ENCODE results near the gene NR1H4.
A peak's percentile ranks its signal among the peaks of the same experiment; 100 is the strongest.
"Not testable (repeated sequence)": the region's sequence is repeated elsewhere in the genome, so short reads cannot be mapped to it uniquely, and the experiment has no call there.

NR1H4 gene

GRCh38 chr12:100520048-100520769 lies 46.5 kb downstream of the NR1H4 start:
- DNase-seq, result no peak

GRCh38 chr12:100521958-100522357 lies 48.3 kb downstream of the NR1H4 start:
- no peak for DNase-seq

- no peak for DNase-seq
These were observed 54.4 kb downstream of the NR1H4 start for GRCh38 chr12:100528034-100528433.

- no peak for DNase-seq
These were observed 54.9 kb downstream of the NR1H4 start for GRCh38 chr12:100528471-100529127.

- no peak for DNase-seq
These were observed 56.2 kb downstream of the NR1H4 start for GRCh38 chr12:100529756-100530350.

GRCh38 chr12:100533376-100533775 lies 59.7 kb downstream of the NR1H4 start:
- DNase-seq, result no peak

GRCh38 chr12:100534625-100535227 lies 61.1 kb downstream of the NR1H4 start:
- DNase-seq, result no peak

GRCh38 chr12:100539202-100539601 lies 65.5 kb downstream of the NR1H4 start:
- peak; percentile 22 for DNase-seq

GRCh38 chr12:100544165-100544564 lies 70.5 kb downstream of the NR1H4 start:
- DNase-seq, result no peak

- no peak for DNase-seq
These were observed 71.4 kb downstream of the NR1H4 start for GRCh38 chr12:100545092-100545491.

GRCh38 chr12:100553936-100554335 lies 80.3 kb downstream of the NR1H4 start:
- DNase-seq, result no peak

- DNase-seq, result no peak
These were observed 81.0 kb downstream of the NR1H4 start for GRCh38 chr12:100554608-100555077.

GRCh38 chr12:100555722-100556121 lies 82.1 kb downstream of the NR1H4 start:
- no peak for DNase-seq

GRCh38 chr12:100557357-100557756 lies 83.7 kb downstream of the NR1H4 start:
- no peak for DNase-seq

GRCh38 chr12:100559261-100559660 lies 85.6 kb downstream of the NR1H4 start:
- not testable (repeated sequence) for DNase-seq

GRCh38 chr12:100564090-100564489 lies 90.4 kb downstream of the NR1H4 start:
- no peak for DNase-seq

GRCh38 chr12:100564905-100565467 lies 91.3 kb downstream of the NR1H4 start:
- DNase-seq, result no peak

- no peak for DNase-seq
These were observed 92.4 kb downstream of the NR1H4 start for GRCh38 chr12:100565987-100566545.

- no peak for DNase-seq
These were observed 93.4 kb downstream of the NR1H4 start for GRCh38 chr12:100566887-100567637.

- no peak for DNase-seq
These were observed 94.3 kb downstream of the NR1H4 start for GRCh38 chr12:100567945-100568344.

- no peak for DNase-seq
These were observed 98.5 kb downstream of the NR1H4 start for GRCh38 chr12:100572184-100572583.
